Adipocyte (in vitro differentiated cells): ENCODE measurements around the gene TCF7.

ENCODE experiments used
- DNase-seq: peaks from one replicate; pipeline ENCODE4 v3.0.0-alpha.2; 2015; ENCODE audit warnings: low read depth
- H3K27me3 ChIP-seq: replicated peaks from 2 replicates; pipeline ENCODE4 v1.7.0; 2013; ENCODE audit warnings: mild to moderate bottlenecking, low read length, moderate library complexity; ENCODE audit not compliant: control insufficient read depth, insufficient read depth
- H3K36me3 ChIP-seq: 2 replicates; pipeline ENCODE4 v1.7.0; 2013; ENCODE audit warnings: low read length, mild to moderate bottlenecking, moderate library complexity; ENCODE audit not compliant: control insufficient read depth, insufficient read depth, severe bottlenecking
- H3K4me1 ChIP-seq: 2 replicates; pipeline ENCODE4 v1.7.0; 2013; ENCODE audit warnings: mild to moderate bottlenecking, low read length, moderate library complexity; ENCODE audit not compliant: control insufficient read depth, insufficient read depth
- H3K4me3 ChIP-seq: 2 replicates; pipeline ENCODE4 v1.7.0; 2013; ENCODE audit warnings: mild to moderate bottlenecking, low read length, moderate library complexity
- H3K9ac ChIP-seq: 2 replicates; pipeline ENCODE4 v1.7.0; 2013; ENCODE audit warnings: mild to moderate bottlenecking, low read length, moderate library complexity
- H3K9me3 ChIP-seq: 2 replicates; pipeline ENCODE4 v1.7.0; 2013; ENCODE audit warnings: mild to moderate bottlenecking, low read length, moderate library complexity; ENCODE audit not compliant: control insufficient read depth

TCF7 gene

GRCh38 chr5:134113902-134114875, at the start of gene TCF7:
Gene TCF7, plus strand, starts transcription at chr5:134114681. Its CDS starts 226 bp downstream, at chr5:134114907.
- Histone ChIP-seq H3K9ac (peak within 1 kb of the TSS; percentile 78), H3K4me1 (peaks cover 13% of the 10 kb centered on the region), H3K36me3 (no peaks in the 10 kb centered on the region), H3K9me3 (no peaks in the 10 kb centered on the region), H3K4me3 (peak within 1 kb of the TSS; percentile 85), H3K27me3 (no peaks in the 10 kb centered on the region)
- DNase-seq = peak; percentile 92

DNA sequence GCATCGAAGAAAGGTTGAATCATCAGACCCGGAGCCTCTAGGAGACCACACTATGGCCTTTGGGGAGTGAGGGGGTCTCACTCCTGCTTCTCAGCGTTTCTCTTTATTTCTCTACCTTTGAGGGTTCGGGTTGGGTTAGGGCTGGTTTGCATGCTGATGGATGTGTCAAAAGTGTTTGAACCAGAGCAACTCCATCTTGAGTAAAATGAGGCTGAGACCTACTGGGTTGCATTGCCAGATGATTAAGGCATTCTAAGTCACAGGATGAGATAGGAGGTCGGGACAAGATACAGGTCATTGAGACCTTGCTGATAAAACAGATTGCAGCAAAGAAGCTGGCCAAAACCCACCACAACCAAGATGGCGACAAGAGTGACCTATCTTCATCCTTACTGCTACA, 44.9 kb upstream of the TCF7 start:
- Histone ChIP-seq H3K9me3 (no peaks in the 10 kb centered on the region), H3K9ac (no peak overlapping the region), H3K27me3 (peaks cover 7% of the 10 kb centered on the region), H3K4me3 (no peak overlapping the region), H3K4me1 (peaks cover 10% of the 10 kb centered on the region), H3K36me3 (no peaks in the 10 kb centered on the region)
- no peak for DNase-seq

DNA sequence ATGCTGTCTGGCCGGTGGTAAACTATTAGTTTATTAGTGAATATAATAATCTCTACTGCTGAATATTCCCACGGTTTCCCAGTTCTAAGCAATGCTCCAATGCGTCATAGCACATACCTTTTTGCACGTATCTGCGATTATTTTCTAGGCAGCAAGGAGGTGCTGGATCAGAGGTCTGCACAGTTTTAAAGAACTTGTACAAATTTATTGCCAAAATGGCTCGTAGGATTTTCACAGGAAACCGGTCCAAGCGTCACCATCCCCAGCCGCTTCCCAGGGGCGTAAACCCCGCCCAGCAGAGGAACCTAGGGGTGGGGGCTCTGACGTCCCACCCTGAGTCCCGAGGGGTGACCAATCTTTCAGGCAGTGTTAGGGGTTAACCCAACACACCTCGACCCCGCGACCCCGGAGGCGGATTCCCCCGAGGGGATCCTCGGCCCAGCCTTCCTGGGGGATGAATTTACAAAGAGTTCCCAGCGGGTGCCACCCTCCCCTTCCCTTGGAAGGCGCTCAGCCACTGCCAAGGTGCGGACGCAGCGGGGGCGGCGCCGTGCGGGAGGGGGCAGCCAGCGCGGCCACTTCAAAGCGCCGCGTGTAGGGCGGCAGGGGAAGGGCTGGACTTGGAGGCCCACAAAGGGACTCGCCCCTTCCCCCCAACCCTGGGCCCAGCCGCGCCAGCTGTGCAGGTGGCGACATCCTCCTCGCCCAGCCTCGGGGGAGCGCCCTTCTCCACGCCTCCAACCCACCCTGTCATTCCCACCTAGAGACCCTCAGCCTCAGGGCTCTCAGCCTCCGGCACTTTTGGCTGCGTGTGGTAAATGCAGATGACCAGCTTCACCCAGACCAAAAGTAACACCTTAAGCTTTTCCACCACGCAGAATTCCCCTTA, 43.5 kb upstream of the TCF7 start:
- H3K36me3 ChIP-seq = no peaks in the 10 kb centered on the region
- H3K9me3 ChIP-seq = no peaks in the 10 kb centered on the region
- H3K4me1 ChIP-seq = peaks cover 10% of the 10 kb centered on the region
- peak; percentile 5 for DNase-seq
- peaks cover 7% of the 10 kb centered on the region for H3K27me3 ChIP-seq
- peak overlapping the region; percentile 72 for H3K4me3 ChIP-seq
- no peak overlapping the region for H3K9ac ChIP-seq

GRCh38 chr5:134071614-134072207, 42.8 kb upstream of the TCF7 start:
- Histone ChIP-seq H3K4me3 (peak overlapping the region; percentile 72), H3K27me3 (peaks cover 7% of the 10 kb centered on the region), H3K36me3 (no peaks in the 10 kb centered on the region), H3K4me1 (peaks cover 10% of the 10 kb centered on the region), H3K9ac (no peak overlapping the region), H3K9me3 (no peaks in the 10 kb centered on the region)
- DNase-seq = no peak

DNA sequence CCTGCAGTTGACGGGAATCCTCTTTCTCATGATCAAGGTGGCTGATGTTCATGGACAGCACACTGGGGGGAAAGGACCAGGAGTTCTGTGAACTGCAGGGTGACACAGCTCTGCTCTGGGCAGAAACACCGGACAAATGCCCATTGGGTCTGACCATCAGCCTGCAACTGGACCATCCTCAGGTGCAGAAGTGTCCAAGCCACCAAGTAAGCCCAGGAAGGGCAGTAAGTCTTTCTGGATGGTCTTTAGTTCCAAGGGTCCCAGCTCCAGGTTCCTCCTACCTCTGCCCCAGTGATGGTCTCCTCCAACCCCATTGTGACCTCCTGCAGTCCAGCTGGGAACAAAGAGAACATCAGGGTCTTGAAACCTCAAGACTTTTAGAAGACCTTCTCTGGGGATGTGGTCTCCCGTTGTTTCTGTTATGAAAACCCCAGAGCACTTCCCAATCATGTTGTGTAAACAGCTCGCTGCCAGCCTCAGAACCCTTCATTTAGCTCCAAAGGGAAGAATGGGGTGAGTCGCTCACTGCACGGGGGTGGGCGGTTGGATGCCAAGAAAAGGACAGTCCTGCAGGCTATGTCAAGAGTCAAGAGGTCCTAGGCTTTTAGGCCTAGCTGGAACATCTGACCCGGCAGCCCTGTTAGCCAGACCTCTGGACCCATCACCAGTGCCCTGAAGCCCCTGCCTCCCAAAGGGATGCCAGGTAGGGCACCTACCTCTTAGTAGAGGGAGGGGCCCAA, 41.8 kb upstream of the TCF7 start:
- no peak overlapping the region for H3K9ac ChIP-seq
- no peaks in the 10 kb centered on the region for H3K9me3 ChIP-seq
- no peak overlapping the region for H3K4me3 ChIP-seq
- H3K27me3 ChIP-seq = peaks cover 7% of the 10 kb centered on the region
- H3K36me3 ChIP-seq = no peaks in the 10 kb centered on the region
- H3K4me1 ChIP-seq = peaks cover 10% of the 10 kb centered on the region
- no peak for DNase-seq

DNA sequence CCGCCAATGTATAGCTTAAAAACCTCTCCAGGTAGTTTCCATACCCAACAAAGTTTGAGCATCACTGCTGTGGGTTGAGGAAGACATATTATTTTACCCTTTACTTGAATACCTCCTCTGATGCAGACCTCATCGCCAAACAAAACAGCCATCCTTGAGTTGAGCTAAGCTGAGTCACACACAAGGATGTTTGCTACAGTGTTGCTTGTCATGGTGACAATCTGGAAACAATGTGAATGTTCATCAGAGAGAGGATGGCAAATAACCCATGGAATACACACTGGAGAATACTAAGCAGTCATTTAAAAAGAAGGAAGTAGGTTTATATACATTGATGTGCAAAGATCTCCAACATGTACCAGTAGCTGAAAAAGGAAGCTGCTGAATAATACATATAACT, 41.1 kb upstream of the TCF7 start:
- Histone ChIP-seq H3K4me1 (peaks cover 10% of the 10 kb centered on the region), H3K9ac (no peak overlapping the region), H3K4me3 (no peak overlapping the region), H3K9me3 (no peaks in the 10 kb centered on the region), H3K27me3 (peaks cover 7% of the 10 kb centered on the region), H3K36me3 (no peaks in the 10 kb centered on the region)
- DNase-seq = no peak

GRCh38 chr5:134075102-134075501, 39.4 kb upstream of the TCF7 start:
- Histone ChIP-seq H3K9ac (no peak overlapping the region), H3K9me3 (no peaks in the 10 kb centered on the region), H3K36me3 (no peaks in the 10 kb centered on the region), H3K4me3 (no peak overlapping the region), H3K27me3 (peaks cover 7% of the 10 kb centered on the region), H3K4me1 (peaks cover 10% of the 10 kb centered on the region)
- no peak for DNase-seq

DNA sequence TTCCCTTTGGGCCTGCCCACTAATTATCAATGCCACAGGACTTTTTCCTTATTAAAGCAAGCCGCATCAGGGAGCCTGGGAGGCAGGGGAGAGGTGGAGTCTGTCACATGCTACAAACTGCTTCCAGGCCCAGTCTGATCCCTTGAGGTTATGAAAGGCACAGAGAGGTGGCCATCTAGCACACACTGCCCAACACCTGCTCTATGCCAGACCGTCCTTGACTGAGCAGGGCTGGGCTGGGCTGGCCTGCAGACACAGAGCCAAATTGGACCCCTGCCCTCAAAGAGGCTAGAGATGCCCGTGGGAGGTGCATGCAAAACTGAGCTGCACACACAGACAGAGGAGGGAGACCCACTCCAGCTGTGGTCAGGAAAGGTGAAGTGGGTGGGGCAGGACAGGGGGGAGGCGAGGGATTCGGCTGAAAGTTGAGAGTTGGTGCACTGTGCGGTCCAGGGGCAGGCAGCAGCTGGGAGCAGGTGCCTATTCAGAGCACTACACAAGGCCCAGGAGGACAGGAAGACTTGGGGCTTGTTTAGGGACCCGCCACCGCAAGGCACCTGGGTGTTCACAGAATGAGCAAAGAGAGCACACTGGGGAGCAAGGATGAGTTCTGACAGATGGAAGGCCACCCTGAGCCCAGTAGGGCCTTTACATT, 36.4 kb upstream of the TCF7 start:
- no peaks in the 10 kb centered on the region for H3K9me3 ChIP-seq
- no peaks in the 10 kb centered on the region for H3K36me3 ChIP-seq
- no peak overlapping the region for H3K9ac ChIP-seq
- H3K27me3 ChIP-seq = no peaks in the 10 kb centered on the region
- no peaks in the 10 kb centered on the region for H3K4me1 ChIP-seq
- H3K4me3 ChIP-seq = no peak overlapping the region
- DNase-seq = no peak

DNA sequence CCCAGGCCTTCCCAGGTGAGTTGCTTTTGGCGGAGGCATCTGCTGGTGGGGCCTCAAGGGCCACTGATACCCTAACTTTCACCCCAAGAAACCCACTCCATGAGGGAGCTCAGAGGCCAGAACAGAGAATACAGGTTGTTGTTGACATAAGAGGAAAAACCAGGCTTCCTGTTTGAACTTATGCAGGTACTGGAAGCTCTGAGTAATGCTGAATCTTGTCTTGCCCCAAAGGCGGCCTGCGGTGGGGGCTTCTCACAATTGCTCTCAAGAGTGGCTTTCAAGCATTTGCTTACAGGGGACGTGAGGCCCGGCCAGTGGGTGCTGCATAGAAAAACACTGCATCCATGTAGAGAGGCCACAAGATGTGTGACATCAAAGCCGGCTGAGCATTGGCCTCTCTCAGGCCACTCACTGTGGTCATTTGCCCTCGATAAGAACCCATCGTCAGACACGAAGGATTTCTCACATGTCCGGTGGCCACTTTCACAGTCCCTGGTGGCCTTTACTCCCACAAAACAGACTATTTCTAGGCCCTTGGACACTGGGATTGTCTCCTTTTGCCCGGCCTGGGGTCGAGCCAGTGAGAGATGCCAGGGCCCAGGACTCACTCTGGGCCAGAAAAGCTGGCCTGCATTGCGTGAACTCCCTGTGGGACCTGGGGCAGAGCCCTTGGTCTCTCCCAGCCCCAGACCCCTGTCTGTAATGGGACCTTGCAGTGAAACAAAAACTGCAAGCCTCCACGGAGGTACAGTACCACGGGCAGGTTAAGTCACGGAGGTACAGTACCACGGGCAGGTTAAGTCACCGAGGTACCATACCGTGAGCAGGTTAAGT, 34.5 kb upstream of the TCF7 start:
- no peaks in the 10 kb centered on the region for H3K9me3 ChIP-seq
- H3K4me3 ChIP-seq = no peak overlapping the region
- DNase-seq = no peak
- H3K36me3 ChIP-seq = no peaks in the 10 kb centered on the region
- no peak overlapping the region for H3K9ac ChIP-seq
- no peaks in the 10 kb centered on the region for H3K4me1 ChIP-seq
- no peaks in the 10 kb centered on the region for H3K27me3 ChIP-seq
